Panc1 (cell line): ENCODE measurements around the gene HDHD3.

Experiments
- CTCF ChIP-seq: fragments of 450-650 bp; IDR thresholded peaks from 2 replicates; pipeline ENCODE4 v1.5.1; 2017; ENCODE audit warnings: mild to moderate bottlenecking
- POLR2AphosphoS5 ChIP-seq: IDR thresholded peaks from 2 replicates; pipeline ENCODE4 v1.6.1; 2012; ENCODE audit warnings: mild to moderate bottlenecking, low read depth, low read length, moderate library complexity
- REST ChIP-seq, 2 experiments: IDR thresholded peaks; 2 replicates each; pipeline ENCODE4 v1.6.1; 2011 to 2012; ENCODE audit warnings: low read depth in 2 of 2, control low read depth in 1 of 2, low read length in 1 of 2, mild to moderate bottlenecking in 1 of 2, moderate library complexity in 1 of 2; ENCODE audit not compliant: insufficient read depth in 1 of 2

- TF ChIP-seq CTCF: no peak
- no peak for TF ChIP-seq REST (IDR thresholded peaks at IDR 0.05; ENCODE audit: insufficient read depth in 1 of 2, low read depth in 2 of 2, low read length in 1 of 2)
- TF ChIP-seq POLR2AphosphoS5: no peak
Measured at GRCh38 chr9:113364951-113365350, 11.8 kb downstream of the HDHD3 start.
